ENCODE measurements around the gene MBNL3.
"Not testable (repeated sequence)": the region's sequence is repeated elsewhere in the genome, so short reads cannot be mapped to it uniquely, and the experiment has no call there.

MBNL3 gene

GRCh38 chrX:132480581-132481203, 8.1 kb downstream of the MBNL3 start:
- DNase-seq (ENCODE audit: low read depth, low spot score) = no peak

GRCh38 chrX:132474544-132475248, 14.1 kb downstream of the MBNL3 start:
- no peak for DNase-seq (ENCODE audit: low read depth, low spot score)

- DNase-seq (ENCODE audit: low read depth, low spot score) = no peak
Observed at GRCh38 chrX:132472397-132472796, 16.4 kb downstream of the MBNL3 start.

- no peak for DNase-seq (ENCODE audit: low read depth, low spot score)
Observed at GRCh38 chrX:132470831-132471230, 18.0 kb downstream of the MBNL3 start.

GRCh38 chrX:132470179-132470578, 18.7 kb downstream of the MBNL3 start:
- no peak for DNase-seq (ENCODE audit: low read depth, low spot score)

- no peak for DNase-seq (ENCODE audit: low read depth, low spot score)
Observed at GRCh38 chrX:132468454-132468853, 20.4 kb downstream of the MBNL3 start.

- DNase-seq (ENCODE audit: low read depth, low spot score) = no peak
Observed at GRCh38 chrX:132467989-132468388, 20.8 kb downstream of the MBNL3 start.

GRCh38 chrX:132467026-132467425, 21.8 kb downstream of the MBNL3 start:
- no peak for DNase-seq (ENCODE audit: low read depth, low spot score)

GRCh38 chrX:132463411-132463810, 25.4 kb downstream of the MBNL3 start:
- DNase-seq (ENCODE audit: low read depth, low spot score) = no peak

- no peak for DNase-seq (ENCODE audit: low read depth, low spot score)
Observed at GRCh38 chrX:132461886-132462285, 27.0 kb downstream of the MBNL3 start.

GRCh38 chrX:132452911-132453550, 35.8 kb downstream of the MBNL3 start:
- DNase-seq (ENCODE audit: low read depth, low spot score) = no peak

GRCh38 chrX:132445909-132446308, 42.9 kb downstream of the MBNL3 start:
- DNase-seq (ENCODE audit: low read depth, low spot score) = not testable (repeated sequence)

- no peak for DNase-seq (ENCODE audit: low read depth, low spot score)
Observed at GRCh38 chrX:132444936-132445335, 43.9 kb downstream of the MBNL3 start.

- DNase-seq (ENCODE audit: low read depth, low spot score) = no peak
Observed at GRCh38 chrX:132443196-132444135, 45.4 kb downstream of the MBNL3 start.

- DNase-seq (ENCODE audit: low read depth, low spot score) = no peak
Observed at GRCh38 chrX:132442691-132443090, 46.1 kb downstream of the MBNL3 start.

- no peak for DNase-seq (ENCODE audit: low read depth, low spot score)
Observed at GRCh38 chrX:132435222-132435621, 53.6 kb downstream of the MBNL3 start.

GRCh38 chrX:132433551-132433950, 55.3 kb downstream of the MBNL3 start:
- DNase-seq (ENCODE audit: low read depth, low spot score) = no peak

- no peak for DNase-seq (ENCODE audit: low read depth, low spot score)
Observed at GRCh38 chrX:132433001-132433400, 55.8 kb downstream of the MBNL3 start.

GRCh38 chrX:132428896-132429295, 59.9 kb downstream of the MBNL3 start:
- DNase-seq (ENCODE audit: low read depth, low spot score) = no peak

GRCh38 chrX:132426695-132427281, 62.0 kb downstream of the MBNL3 start:
- no peak for DNase-seq (ENCODE audit: low read depth, low spot score)

- DNase-seq (ENCODE audit: low read depth, low spot score) = no peak
Observed at GRCh38 chrX:132425744-132426318, 63.0 kb downstream of the MBNL3 start.

Measured in activated CD4-positive, CD25-positive, alpha-beta regulatory T cell treated with anti-CD3 and anti-CD28 coated beads, Interleukin-2, amount 50 U/mL, for 16 hours (primary cell).